HG02623 (cell line): ENCODE data around the gene UPK3A.

Source experiments
- ATAC-seq: cut with Tn5 transposase; IDR thresholded peaks from one replicate; pipeline ENCODE4 v1.9.1; 2021; ENCODE audit warnings: moderate library complexity; ENCODE audit not compliant: unreplicated experiment

The UPK3A gene

DNA sequence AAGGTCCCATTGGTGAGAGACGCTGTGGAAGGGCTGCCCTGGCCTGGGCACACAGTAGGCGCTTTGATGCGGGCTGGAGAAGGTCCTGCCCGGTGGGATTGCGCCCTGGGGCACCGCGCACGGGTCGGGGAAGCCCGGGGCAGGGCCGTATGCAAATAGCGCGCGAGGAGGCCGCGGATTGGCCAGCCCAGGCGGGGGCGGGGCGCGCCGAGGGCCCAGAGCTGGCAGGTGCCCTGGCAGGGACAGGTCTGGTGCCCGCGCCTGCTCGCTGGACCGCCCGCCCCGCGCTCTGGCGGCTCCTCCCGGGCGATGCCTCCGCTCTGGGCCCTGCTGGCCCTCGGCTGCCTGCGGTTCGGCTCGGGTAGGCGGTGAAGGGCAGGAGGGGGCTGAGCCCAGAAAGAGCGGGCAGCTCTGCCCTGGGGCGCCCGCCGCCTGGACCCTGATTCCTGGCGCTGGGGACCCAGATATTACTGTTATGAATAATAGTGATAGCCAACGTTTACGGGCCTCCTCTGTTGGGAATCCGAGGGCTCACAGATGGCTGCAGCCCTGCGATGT lies at the start of gene UPK3A:
UPK3A (plus strand) TSS at position 245 of the 558 bp plus-strand sequence; CDS start at position 310, 65 bp downstream.
- ATAC-seq = no peak

DNA sequence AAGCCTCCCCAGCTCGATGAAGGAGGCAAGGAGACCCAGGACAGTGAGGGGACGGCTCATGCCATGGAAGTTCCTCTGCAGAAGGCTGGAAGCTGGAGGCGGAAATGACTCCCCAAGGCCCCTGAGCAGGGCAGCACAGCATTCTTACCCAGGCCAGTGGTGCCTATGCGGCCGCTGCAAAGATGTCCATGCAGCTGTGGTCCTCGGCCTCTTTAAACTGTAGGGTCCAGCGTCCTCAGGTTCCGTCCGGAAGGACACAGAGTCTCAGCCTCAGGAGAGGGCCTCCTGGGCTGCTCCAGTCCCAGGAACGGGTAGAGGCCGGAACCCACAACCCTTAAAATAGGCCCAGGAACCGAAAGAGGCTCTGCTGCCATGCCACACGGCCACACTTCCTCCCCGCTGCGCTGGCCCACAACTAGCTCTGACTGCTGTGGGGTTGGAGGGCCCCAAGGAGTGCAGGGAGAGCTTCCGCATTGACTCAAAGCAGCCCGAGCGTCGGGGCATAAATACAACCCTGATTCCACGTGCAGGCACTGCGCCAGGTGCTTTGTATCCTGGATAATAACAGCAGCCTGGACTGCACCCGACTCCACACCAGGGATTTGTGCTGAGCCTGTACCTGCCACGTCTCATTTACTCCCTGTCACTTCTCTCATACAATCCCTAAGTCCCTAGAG lies 49.5 kb upstream of the UPK3A start:
- peak; percentile 72 for ATAC-seq

DNA sequence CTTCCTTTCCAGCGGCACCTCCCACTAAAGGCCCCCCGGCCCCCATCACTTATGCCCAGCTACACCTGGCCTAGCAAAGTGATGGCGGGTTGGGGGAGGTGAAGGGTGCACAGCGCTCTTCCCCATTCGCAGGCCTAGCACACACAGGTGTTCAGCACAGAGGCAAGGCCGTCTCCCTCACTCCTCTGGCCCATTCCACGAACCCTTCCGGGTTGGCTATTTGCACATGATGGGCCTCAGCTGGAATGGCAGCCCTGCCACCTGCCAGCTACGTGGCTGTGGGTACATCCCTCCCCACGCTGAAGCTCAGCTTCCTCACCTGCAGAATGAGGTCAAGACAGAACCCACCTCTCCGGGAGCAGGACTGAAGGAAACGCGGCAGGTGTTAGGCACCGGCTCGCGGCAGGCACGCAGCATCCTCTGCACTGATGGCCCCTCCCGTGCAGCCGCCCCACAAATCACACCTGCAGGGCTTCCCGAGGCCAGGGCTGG lies 48.9 kb upstream of the UPK3A start:
- ATAC-seq = no peak

DNA sequence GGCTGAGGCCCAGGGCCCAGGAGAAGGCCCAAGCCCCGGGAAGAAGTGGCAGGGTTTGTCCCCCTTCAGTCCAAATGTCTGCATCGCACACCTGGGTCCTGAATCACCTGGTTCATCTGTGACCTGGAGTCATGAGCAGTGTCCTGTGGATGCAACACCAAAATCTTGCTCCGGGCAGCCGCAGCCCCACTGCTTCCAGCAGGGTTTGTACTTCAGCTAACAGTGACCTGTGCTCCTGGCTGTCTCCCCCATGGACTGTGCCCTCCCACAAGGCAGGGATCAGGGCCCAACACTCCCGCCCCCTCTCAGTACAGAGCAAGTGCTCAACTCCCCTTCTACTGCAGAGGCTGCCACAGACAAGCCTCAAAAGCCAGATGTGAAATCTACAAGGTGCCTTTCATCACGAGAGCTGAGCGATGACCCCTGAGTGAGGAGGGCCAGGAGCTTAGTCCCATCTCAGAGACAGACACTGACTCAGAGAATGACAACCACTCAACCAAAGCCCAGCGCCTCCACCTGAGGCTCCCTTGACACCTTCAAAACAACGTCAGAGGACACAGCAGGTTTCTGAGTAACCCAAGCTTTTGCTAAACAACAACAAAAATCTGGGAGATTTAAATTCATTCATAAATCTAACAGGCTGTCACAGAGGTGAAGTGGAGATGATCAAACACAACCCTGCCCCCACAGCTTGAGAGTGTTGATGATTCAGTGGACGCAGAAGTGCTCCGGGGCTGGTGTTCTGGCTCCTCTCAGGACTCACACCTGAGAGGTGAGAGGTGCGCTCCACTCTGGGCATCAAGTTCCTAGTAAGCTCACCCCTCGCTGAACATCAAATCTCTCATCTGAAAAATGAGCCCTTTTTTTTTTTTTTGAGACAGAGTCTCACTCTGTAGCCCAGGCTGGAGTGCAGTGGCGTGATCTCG lies 47.4 kb upstream of the UPK3A start:
- ATAC-seq = no peak

DNA sequence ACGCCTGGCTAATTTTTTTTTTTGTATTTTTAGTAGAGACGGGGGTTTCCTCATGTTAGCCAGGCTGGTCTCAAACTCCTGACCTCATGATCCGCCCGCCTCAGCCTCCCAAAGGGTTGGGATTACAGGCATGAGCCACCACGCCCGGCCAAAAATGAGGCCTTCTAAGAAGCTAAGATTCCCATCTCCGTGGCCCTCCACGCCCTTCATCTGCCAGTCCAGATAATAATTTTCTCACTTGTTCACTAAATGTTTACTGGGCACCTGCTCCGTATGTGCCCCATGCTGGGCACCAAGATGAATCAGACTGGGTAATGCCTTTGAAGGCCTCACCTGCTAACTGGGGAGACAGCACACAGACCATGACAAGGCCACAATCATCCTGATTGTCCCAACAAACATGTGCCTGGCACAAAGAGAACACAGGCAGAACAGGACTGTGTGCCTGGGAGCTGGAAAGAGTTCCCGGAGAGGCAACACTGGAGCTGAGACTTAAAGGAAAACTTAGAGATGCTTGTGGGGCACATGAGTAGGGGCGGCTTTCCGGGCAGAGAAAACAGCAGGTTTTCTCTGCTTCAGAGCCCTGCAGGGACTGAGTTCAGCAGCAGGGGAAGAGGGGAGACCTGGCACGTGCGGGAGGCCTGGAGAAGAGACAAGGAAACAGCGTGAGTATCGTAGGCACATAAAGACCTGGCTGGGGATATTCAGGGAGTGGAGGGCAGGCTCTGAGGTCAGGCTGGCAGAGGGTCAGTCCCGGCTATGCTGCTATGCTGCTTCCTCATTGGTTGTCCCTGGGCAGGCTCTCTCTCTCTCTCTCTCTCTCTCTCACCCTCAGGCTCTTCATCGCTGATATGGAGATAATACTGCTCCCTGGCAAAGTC lies 46.4 kb upstream of the UPK3A start:
- ATAC-seq = no peak

DNA sequence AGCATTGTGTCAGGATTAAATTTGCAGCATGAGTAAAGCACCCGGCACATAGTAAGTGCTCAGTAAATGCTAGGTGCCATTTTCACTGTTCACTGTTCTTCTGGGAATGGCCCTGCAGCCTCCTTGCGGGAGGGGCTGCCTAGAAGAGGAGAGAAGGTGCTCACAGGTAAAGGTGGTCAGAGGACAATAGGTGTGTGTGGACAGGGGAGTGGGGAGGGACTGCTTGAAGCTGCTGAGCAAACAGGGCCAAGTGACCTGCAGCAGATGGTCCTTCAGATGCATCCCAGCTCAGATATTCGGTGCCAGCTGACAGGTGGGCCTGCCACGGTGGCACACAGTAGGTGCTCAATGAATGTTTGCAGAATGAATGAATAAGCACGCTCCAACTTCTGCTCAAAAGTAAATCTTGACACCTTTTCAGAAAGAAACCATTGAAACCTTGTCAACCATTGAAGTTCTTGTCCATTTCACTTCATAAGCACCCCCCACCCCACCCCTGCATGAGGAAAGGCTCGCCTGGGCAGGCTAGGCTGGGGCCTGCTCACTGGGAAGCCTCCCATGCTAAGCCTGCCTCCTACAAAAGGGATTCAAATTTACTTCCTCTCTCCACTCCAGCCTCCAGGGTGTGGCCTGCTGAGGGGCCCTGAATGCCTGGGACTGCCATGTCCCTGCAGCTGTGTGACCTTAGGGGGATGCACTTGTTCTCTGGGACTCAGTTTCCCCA lies 45.6 kb upstream of the UPK3A start:
- ATAC-seq = no peak

DNA sequence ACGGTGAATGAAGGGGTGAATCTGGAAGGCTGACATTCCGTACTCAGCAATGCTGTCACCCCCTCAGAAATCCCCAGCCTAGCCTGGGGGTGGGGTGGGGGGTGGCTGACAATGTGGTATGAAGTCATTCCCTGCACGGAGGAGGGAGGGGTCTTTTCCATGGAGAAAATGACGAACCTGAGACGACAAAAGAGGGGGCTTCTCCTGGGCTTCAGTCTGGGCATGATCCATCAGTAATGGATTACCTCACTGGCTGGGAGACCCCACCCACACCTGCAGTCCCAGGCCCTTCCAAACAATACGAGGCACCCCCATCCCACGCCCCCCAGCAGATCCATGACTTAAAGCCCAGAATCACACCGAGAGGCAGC lies 45.1 kb upstream of the UPK3A start:
- no peak for ATAC-seq

DNA sequence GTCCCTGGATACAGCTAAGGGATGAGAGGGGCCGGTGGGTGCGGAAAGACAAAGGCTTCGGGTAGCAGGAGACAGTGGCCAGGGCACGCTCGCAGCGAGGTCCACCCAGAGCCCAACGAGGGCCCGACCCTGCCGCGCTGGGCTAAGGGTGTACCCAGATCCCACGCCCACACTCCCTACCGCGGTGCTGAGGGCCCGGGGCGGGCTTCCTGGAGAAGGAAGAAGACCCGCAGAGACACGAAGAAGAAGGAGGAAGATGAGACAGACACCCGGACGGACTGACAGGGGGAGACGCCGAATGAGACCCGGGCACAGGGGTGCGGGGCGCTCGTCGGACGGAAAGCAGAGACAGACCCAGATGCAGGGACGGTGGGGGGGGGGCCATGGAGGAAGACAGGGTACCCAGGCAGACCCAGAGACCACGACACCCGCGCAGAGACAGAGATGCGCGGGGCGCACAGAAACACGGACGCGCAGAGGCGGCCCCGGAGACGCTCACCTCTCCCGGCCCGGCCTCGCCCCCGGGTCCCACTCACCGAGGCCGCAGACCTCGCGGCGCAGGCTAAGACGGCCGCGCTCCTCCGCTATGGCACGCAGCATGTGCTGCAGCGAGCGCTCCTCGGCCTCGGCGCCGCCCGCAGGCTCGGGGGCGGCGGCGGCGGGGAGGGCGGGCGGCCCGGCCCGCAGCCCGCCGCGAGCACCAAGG lies 44.5 kb upstream of the UPK3A start:
- peak; percentile 30 for ATAC-seq

DNA sequence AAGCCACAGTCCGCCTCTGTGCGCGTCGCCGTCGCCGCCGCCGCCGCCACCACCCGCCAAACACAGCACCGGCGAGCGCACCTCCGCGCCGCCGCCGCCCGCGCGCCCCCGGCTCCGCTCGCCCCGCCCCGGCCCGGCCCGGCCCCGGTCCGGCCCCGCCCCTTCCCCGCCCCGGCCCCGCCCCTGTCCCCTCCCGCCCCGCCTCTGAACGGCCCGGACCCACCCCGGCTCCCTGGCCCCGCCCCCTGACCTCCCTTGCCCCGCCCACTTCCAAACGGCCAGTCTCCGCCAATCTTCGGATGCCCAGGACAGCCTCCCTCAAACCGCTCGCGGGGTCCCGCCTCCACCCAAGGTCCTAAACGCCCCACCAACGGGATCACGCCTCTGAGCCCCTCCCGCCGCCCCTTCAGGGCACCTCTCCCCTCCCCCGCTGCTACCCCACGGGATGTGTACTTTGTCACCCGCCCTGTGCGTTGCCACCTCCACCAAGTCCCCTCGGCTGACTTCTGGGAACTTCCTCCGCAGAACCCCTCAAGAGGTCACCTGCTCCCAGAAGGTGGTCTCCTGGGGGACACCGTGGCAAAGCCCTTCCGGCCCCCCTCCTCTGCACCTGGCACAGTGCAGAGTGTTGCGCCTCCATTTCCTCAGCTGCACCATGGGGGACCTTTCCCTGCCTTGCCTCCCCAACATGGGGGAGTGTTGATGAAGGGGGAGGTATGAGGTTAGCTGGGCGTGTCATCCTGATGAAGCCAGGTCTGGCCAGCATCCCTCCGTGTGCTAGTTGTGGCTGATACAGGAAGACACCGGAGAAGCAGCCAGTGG lies 43.7 kb upstream of the UPK3A start, which contains the start of gene KIAA0930:
KIAA0930 (minus strand) TSS at position 85 of the 822 bp plus-strand sequence. CDS start 191 bp downstream, outside the sequence.
- ATAC-seq = peak; percentile 38

DNA sequence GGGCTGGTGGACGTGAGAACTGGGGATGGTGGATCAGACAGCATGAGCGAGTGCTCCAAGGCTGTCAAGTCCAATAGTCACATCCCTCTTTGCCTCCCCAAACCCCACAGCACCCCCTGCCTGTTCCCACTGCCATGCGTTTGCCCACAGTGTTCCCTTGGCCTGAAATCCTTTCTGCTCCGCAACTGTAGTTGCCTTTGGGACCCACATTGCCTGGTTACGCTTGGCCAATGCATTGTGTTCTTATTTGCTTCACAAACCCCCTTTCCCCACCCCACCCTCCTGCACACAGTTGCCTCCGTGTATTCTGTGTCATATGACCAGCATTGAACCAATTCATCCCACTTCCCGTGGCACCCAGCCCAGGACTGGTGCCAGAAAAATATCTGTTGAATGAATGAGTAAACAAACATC lies 42.0 kb upstream of the UPK3A start:
- ATAC-seq = no peak

DNA sequence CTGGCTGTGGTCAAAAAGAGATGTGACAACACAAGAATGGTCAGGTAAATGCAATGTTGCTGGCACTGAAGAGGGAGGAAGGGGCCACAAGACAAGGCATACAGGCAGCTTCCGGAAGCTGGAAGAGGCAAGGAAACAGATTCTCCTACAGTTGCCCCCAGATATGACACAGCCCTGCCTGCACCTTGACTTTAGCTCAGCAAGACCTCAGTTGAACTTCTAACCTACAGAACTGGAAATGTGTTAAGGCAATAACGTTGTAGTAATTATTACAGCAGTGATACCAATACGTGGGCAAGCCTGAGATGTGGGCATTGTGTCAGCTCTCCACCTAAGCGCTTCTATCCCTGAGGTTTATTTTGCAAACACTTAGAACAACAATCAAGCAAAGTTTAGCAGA lies 39.8 kb upstream of the UPK3A start:
- ATAC-seq = no peak

DNA sequence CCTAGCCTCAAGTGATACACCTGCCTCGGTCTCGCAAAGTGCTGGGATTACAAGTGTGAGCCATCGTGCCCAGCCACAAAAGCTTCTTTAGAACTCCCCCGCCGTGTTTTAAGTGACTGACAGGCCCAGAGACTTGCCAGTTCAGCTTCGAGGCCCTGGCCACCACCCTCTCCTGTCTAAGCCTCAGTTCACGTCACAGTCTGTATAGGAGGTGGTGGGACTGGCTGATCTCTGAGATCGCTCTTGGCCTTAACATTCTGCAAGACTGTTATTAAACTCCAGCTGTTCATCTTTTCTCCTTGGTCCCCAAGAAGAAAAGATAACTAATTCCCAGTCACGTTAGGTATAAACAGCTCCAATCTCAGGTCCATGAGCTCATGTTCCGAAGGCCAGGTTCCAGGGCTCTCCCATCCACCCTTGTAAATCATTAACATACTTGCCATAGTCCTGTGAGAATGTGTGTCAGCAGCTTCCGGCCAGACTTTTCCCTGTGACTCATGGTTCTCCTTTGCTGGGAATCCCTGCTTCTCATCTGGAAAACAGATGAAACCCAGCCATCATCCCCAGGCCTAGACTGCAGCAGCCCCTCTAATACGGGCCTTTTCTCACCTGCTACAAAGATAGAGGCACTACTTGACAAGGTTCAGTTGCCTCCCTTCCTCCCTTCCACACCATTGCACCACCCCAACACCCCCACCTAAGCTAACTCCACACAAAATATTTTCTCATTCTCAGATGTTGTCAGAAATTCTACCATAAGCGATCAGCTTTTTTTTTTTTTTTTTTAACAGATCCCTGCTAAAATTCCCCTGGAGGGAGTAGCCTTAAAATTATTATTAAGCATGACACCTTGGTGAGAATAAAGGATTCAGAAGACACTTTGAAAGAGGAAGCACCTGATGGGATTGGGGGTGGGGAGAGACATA lies 38.4 kb upstream of the UPK3A start:
- no peak for ATAC-seq

DNA sequence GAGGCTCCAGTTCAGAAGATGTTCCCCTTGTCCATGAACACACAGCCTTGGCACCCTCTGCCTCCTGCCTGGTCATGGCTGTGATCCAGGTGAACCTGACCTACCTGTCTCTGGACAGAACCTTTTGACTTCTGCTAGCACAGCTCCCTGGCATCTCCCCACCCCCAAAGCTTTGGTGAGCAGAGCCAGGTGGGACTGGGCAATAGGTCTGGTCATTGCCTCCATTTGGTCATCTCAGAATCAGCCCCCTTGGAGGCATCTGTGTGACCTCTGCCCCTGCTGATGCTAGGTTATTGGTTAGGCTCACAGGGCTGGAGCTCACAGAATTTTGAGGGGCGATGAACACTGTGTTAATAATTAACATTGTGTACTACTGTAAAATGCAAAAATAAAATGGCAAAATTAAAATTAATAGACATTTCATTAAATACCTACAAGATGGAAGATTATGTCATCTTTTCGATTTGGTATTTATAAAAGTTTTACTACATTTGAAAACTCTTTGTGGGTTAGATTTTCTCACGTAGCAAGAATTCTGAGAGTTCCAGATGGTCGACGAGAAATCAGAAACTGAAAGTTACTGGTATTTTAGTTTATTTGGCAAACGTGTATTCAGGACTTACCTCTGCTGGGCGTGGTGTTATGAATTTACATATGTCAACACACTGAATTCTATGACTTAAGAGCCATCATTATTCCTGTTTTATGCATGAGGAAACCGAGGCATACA lies 35.8 kb upstream of the UPK3A start:
- ATAC-seq = peak; percentile 52

DNA sequence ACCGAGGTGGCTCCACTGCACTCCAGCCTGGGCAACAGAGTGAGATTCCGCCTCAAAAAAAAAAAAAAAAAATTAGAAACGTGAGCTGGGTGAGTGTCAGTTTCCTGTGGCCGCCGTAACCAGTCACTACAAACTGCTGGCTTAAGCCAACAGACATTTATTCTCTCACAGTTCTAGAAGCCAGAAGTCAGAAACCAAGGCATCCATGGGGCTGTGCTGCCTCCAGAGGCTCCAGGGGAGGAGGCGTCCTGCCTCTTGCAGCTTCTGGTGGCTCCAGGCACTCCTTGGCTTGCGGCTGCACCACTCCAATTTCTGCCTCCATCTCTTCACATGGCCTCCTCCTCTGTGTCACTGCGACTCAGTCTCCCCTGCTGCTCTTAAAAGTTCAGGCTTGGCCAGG lies 32.9 kb upstream of the UPK3A start:
- no peak for ATAC-seq

DNA sequence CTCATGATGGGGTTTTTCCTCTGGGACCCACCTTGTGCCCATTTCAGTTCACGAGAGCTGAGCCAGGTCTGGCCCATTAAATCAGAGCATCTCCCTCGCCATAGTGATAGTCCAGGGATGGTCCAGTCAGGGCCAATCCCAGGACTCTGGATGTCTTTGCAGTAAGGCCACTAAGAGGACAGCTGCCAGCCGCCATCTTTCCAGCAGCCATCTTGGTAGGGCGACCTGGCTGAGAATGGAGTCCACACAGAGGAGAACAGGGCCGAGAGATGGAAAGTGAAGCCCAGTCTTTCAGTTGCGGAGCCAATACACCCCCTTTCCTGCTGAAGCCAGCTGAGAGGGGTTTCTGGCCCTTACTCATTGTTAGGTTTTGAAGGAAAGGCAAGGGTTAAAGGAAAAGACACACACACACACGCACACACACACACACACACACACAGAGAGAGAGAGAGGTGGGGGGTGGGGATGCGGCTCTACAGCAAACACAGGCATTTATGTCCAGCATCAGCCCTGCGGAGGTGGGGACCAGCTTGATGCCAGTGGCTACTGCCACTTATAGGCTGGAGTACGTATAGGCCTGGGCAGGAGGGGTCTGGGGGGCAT lies 31.6 kb upstream of the UPK3A start:
- no peak for ATAC-seq

DNA sequence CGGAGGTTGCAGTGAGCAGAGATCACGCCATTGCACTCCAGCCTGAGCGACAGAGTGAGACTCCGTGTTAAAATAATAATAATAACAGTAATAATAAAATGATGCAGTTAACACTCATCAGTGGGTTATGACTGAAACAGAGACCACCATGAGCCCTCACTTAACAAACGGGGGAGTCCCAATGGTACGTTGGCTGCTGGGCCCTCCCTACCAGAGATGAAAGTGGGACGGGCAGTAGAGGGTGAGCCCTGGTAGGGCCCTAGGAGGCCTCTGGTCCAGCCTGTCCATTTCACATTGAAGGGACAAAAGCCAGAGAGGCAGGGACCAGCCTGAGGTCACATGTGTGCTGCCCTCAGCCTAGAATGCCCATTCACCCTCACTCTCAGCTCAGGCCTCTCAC lies 30.4 kb upstream of the UPK3A start:
- no peak for ATAC-seq
